GM18909 (cell line): ENCODE data around the gene PRKN.
"Not testable (repeated sequence)": the region's sequence is repeated elsewhere in the genome, so short reads cannot be mapped to it uniquely, and the experiment has no call there.

Source experiments
- ATAC-seq: cut with Tn5 transposase; IDR thresholded peaks from one replicate; pipeline ENCODE4 v1.9.1; 2021; ENCODE audit warnings: mild to moderate bottlenecking; ENCODE audit not compliant: unreplicated experiment, poor library complexity

The PRKN gene

GRCh38 chr6:161341638-161342037 lies 1385.9 kb downstream of the PRKN start:
- ATAC-seq = no peak

- no peak for ATAC-seq
Observed at GRCh38 chr6:161338015-161338414, 1389.6 kb downstream of the PRKN start.

- ATAC-seq = no peak
Observed at GRCh38 chr6:161336479-161336878, 1391.1 kb downstream of the PRKN start.

GRCh38 chr6:161333410-161333809 lies 1394.2 kb downstream of the PRKN start:
- ATAC-seq = no peak

- ATAC-seq = not testable (repeated sequence)
Observed at GRCh38 chr6:161331402-161332081, 1396.0 kb downstream of the PRKN start.

- ATAC-seq = no peak
Observed at GRCh38 chr6:161327360-161327953, 1400.1 kb downstream of the PRKN start.

GRCh38 chr6:161319231-161319630 lies 1408.3 kb downstream of the PRKN start:
- no peak for ATAC-seq

GRCh38 chr6:161318456-161318855 lies 1409.1 kb downstream of the PRKN start:
- no peak for ATAC-seq

GRCh38 chr6:161316531-161316930 lies 1411.0 kb downstream of the PRKN start:
- no peak for ATAC-seq

GRCh38 chr6:161315246-161315917 lies 1412.2 kb downstream of the PRKN start:
- not testable (repeated sequence) for ATAC-seq

- not testable (repeated sequence) for ATAC-seq
Observed at GRCh38 chr6:161314541-161315245, 1412.9 kb downstream of the PRKN start.

- ATAC-seq = no peak
Observed at GRCh38 chr6:161313940-161314509, 1413.5 kb downstream of the PRKN start.

GRCh38 chr6:161313475-161313874 lies 1414.1 kb downstream of the PRKN start:
- ATAC-seq = not testable (repeated sequence)

- ATAC-seq = not testable (repeated sequence)
Observed at GRCh38 chr6:161309774-161310173, 1417.8 kb downstream of the PRKN start.

- no peak for ATAC-seq
Observed at GRCh38 chr6:161308075-161308655, 1419.4 kb downstream of the PRKN start.

- ATAC-seq = no peak
Observed at GRCh38 chr6:161305860-161306259, 1421.7 kb downstream of the PRKN start.

GRCh38 chr6:161303628-161304340 lies 1423.8 kb downstream of the PRKN start:
- ATAC-seq = no peak

GRCh38 chr6:161302949-161303348 lies 1424.6 kb downstream of the PRKN start:
- no peak for ATAC-seq

GRCh38 chr6:161301338-161301737 lies 1426.2 kb downstream of the PRKN start:
- ATAC-seq = no peak

- ATAC-seq = no peak
Observed at GRCh38 chr6:161300823-161301222, 1426.7 kb downstream of the PRKN start.
